Right renal cortex interstitium (tissue), 3 donors: Measurements from ENCODE around the gene NDRG2. TPM values are rescaled to one million over a fixed set of nuclear protein-coding genes. Genes with fewer than 3 reads are reported as not detected.
"Not testable (repeated sequence)": the region's sequence is repeated elsewhere in the genome, so short reads cannot be mapped to it uniquely, and the experiment has no call there.

ENCODE experiments used
- DNase-seq, 3 donors: peaks; one replicate each; pipeline ENCODE4 v3.0.0-alpha.2; 2013; ENCODE audit warnings: low read depth in 3 of 3, low spot score in 2 of 3
- polyA plus RNA-seq, 3 donors: library from polyadenylated mRNA; unstranded; fragments of 120-200 nt; gene quantifications; one replicate each; pipeline ENCODE4 v1.2.1, GENCODE V29; 2013; ENCODE audit not compliant: insufficient read length in 3 of 3

Gene NDRG2
- polyA plus RNA-seq, 3 donors: 157 to 174 (median 164) TPM

DNA sequence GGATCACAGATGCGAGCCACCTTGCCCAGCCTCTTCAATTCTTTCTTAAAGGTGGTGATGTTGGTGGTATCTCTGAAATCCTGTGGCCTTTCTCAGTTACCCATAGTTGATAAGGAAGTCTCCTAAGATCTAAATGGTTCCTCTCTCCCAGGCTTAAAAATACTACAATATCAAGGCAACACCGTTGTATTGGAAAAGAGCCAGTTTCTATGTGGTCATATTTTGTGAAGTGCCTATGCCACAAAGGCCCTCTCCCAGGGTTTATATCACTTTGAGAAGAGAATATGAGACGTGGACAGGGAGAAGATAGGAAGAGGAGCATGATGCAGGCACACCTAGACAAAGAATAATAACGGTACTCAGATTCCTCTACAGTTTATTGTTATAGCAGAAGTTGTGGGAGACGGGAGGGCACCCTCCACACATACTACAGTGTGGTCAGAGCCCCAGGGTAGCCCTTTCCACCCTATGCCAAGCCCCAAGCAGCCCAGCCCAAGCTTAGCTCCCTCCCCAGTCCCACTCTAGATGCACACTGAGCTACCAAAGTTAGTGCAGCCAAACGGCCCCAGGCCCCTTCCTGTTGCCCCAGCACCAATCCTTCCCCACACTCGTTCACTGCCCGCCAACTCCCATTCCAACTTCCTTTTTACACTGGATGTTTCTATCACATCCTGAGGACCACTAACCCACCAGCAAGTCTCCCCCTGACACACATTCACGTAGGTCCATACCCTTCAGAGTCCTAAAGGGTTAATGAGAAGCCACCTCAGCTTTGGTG, 8.3 kb downstream of the NDRG2 start:
- DNase-seq: no peak

GRCh38 chr14:21015312-21015711, 9.5 kb downstream of the NDRG2 start:
- DNase-seq: no peak

GRCh38 chr14:21014761-21015190, 10.1 kb downstream of the NDRG2 start:
- peak; percentile 85 to 91 (median 86) for DNase-seq

- DNase-seq: no peak
Observed at GRCh38 chr14:21011136-21011535, 13.7 kb downstream of the NDRG2 start.

DNA sequence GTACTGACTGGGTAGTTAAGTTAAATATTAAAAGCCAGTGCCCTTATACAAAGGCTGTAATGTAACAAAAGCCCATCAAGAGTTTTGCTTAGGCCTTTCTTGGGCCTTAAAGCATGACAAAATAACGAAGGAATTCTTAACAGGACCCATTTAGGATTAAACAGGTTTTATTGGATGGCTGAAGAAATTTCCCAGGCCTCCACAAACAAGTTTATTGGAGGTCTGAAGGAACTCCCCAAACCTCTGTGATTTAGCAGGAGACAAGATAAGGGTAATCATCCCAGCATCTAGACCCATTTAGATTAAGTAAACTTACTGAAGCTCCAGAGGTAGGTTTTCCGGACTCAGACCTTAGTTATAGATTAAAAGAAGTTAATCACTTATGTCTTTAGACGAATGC, 15.1 kb downstream of the NDRG2 start:
- DNase-seq: not testable (repeated sequence)

- no peak for DNase-seq
Observed at GRCh38 chr14:21003788-21004346, 21.0 kb downstream of the NDRG2 start.

- DNase-seq: no peak
Observed at GRCh38 chr14:21001218-21001617, 23.6 kb downstream of the NDRG2 start.

DNA sequence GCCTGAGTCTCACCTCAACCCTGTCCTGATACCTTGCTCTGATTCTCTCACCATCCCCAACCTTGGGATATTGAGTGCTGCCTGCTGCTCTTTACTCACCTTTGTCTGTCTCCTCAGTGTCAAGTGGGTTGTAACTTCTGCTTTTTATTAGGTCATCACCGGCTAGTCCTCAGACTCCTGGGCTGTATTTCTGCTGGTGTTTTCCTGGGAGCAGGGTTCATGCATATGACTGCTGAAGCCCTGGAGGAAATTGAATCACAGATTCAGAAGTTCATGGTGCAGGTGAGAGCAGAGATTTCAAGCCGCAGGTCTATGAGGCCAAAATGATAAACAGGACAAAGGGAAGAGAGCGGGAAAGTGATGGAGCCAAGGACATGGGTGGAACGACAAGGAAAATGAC, 25.3 kb downstream of the NDRG2 start:
- DNase-seq: no peak

- DNase-seq: no peak
Observed at GRCh38 chr14:20998674-20999366, 26.0 kb downstream of the NDRG2 start, which contains the start of gene SLC39A2. SLC39A2 (plus strand) TSS chr14:20999293; CDS start chr14:20999447, 154 bp downstream.

- no peak for DNase-seq
Observed at GRCh38 chr14:20998139-20998538, 26.7 kb downstream of the NDRG2 start.

- DNase-seq: no peak
Observed at GRCh38 chr14:20997564-20997963, 27.3 kb downstream of the NDRG2 start.

DNA sequence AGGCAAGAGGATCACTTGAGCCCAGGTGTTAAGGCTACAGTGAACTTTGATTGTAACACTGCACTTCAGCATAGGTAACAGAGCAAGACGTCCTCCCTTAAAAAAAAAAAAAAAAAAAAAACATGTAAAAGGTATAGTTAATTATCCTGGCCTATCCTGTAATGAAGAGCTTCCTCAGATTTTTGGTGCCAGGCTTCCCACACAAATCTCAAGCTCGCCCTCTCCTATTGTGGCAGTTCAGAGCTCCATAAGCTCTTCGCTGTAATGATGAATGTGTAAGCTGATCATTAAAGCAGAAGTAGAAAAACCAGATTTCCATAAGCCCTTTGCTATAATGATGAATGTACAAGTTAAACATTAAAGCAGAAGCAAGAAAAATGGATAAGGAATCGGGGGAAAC, 27.7 kb downstream of the NDRG2 start:
- DNase-seq: no peak

DNA sequence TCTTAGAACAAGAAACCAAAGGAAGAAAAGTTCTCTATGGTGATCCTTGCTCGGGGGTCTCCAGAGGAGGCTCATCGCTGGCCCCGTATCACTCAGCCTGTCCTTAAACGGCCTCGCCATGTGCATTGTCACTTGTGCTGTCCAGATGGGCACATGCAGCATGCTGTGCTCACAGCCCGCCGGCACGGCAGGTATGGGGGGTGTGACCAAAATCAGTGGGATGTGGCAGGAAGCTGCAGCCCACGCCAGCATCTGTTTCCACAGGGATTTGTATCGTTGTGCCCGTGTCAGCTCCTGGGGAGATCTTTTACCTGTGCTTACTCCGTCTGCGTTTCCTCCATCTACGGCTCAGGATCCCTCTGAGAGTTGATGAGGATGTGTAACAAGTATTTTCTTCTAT, 28.3 kb downstream of the NDRG2 start:
- DNase-seq: no peak

DNA sequence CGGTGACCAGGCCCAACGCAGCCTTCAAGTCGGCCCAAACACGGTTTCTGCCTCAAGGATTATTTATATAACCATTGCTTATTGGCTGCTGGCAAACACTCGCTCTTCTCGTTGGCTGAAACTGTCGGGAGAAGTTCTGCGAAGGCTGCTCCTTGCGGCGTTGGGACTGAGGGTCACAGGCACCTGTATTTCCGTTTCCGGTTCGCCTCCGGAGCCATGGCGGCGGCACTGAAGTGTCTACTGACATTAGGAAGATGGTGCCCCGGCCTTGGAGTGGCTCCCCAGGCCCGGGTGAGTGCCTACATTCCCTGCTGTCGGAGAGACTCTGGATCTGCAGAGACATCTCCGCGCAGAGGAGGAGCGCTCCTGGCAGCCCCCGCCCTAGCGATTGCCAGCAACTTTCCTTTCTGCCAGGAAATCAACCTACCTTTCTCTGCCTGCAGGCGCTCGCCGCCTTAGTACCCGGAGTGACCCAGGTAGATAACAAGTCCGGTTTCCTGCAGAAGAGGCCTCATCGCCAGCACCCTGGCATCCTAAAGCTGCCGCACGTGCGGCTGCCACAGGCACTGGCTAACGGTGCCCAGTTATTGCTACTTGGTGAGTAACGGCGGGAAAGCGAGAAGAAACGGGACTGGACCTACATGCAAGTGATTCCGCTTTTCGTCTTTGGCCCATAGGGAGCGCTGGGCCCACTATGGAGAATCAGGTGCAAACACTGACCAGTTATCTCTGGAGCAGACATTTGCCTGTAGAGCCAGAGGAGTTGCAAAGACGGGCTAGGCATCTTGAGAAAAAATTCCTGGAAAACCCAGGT, 34.9 kb downstream of the NDRG2 start, which contains the start of gene METTL17:
Gene METTL17, plus strand, starts transcription at position 194 of the 814 bp plus-strand sequence. Its CDS starts 23 bp downstream, at position 217.
- peak; percentile 86 to 91 (median 90) for DNase-seq

GRCh38 chr14:20989471-20989786, 35.4 kb downstream of the NDRG2 start:
- no peak for DNase-seq

- no peak for DNase-seq
Observed at GRCh38 chr14:20988717-20989470, 36.0 kb downstream of the NDRG2 start.

GRCh38 chr14:20986811-20987210, 38.0 kb downstream of the NDRG2 start:
- DNase-seq: no peak

DNA sequence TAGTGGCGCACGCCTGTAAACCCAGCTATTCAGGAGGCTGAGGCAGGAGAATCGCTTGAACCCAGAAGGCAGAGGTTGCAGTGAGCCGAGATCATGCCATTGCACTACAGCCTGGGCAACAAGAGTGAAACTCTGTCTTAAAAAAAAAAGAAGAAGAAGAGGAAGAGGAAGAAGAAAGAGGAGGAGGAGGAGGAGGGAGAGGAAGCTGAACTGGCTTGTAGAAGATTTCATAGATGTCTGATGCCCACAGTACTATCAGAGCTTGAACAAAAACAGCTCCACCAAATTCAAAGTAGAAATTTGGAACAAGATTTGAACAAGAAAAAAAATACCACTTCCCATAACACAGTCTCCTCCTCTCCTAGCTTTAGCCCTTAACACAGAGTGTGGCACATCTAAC, 39.2 kb downstream of the NDRG2 start:
- DNase-seq: not testable (repeated sequence)

DNA sequence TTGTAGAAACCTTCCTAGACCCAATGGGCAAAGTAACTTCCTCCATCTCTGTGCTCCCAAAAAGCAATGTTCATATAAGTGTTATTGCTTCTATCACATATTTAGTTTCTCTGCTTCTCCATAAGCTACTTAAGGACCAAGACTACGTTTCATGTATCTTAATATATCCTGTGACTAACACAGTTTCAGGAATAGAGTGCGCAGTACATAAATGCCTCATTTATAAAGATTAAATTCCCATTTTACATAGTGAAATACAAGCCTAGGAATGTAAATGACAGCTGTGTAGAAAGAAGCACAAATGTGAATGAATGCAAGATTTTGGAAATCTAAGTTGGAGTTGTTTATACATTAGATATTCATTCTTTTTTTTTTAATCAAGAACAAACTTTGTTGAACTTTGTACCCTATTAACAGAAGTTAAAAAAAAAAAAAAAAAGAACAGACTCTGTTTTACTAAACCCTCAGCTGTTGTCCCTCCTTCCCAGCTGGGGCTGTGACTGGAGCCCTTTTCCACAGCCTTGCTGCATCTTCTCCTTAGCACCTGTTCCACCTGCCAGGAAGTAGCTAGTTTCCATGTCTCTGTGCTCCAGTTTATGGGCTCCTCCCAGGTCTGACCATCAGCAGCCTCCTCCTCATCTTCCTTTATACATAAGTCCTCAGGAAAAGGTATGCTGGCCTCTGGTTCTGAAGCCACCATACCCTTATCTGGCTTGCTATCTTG, 42.1 kb downstream of the NDRG2 start:
- no peak for DNase-seq
